ENCODE measurements around the gene ENDOV.

ENDOV gene

DNA sequence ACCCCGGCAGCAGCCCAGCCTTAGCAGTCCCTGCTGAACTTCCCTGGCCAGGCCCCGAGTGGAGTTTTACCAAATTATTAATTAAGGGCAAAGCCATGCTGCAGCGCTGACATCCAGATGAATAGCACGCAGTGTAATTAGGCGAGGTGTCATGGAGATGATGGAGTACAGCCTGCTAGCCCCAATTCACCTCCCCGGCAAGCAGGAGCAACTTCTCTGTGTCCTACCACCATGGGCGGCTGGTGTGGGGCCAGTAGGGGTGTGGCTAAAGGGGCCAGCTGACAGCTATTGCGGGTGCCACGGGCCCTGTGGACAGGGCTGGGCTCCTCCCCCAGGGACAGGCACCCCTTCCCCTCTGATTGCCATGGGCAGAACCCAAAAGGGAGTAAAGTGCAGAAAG, 24.5 kb downstream of the ENDOV start:
- TF ChIP-seq, protein P1, sequence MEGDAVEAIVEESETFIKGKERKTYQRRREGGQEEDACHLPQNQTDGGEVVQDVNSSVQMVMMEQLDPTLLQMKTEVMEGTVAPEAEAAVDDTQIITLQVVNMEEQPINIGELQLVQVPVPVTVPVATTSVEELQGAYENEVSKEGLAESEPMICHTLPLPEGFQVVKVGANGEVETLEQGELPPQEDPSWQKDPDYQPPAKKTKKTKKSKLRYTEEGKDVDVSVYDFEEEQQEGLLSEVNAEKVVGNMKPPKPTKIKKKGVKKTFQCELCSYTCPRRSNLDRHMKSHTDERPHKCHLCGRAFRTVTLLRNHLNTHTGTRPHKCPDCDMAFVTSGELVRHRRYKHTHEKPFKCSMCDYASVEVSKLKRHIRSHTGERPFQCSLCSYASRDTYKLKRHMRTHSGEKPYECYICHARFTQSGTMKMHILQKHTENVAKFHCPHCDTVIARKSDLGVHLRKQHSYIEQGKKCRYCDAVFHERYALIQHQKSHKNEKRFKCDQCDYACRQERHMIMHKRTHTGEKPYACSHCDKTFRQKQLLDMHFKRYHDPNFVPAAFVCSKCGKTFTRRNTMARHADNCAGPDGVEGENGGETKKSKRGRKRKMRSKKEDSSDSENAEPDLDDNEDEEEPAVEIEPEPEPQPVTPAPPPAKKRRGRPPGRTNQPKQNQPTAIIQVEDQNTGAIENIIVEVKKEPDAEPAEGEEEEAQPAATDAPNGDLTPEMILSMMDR (IDR thresholded peaks at IDR 0.05) = no peak
- Histone ChIP-seq H3K4me3 (no peak overlapping the region), H3K27ac (no peak overlapping the region)
- no peak for DNase-seq (ENCODE audit: low spot score)

DNA sequence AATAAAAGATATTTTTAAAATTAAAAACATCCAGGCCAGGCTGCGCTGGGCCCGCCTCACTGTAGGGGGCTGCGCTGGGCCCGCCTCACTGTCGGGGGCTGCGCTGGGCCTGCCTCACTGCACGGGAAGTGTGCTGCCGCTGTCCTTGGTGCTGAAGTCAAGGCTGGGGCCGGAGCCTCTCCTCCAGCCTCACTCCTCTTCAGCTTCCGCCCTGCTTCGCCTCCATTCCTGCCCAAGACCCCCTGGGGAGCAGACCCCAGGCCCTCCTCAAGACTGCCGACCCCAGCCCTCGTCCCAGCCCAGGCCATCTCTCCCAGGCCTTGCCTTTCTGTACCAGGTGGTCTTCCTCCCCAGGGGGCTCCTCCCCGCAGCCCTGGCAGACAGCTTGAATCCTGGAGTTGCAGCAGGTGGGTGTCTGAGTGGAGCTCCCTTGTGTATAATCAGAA, 26.2 kb downstream of the ENDOV start:
- DNase-seq (ENCODE audit: low spot score) = no peak
- TF ChIP-seq, protein P1 (IDR thresholded peaks at IDR 0.05) = no peak
- no peak overlapping the region for H3K27ac ChIP-seq
- no peak overlapping the region for H3K4me3 ChIP-seq

DNA sequence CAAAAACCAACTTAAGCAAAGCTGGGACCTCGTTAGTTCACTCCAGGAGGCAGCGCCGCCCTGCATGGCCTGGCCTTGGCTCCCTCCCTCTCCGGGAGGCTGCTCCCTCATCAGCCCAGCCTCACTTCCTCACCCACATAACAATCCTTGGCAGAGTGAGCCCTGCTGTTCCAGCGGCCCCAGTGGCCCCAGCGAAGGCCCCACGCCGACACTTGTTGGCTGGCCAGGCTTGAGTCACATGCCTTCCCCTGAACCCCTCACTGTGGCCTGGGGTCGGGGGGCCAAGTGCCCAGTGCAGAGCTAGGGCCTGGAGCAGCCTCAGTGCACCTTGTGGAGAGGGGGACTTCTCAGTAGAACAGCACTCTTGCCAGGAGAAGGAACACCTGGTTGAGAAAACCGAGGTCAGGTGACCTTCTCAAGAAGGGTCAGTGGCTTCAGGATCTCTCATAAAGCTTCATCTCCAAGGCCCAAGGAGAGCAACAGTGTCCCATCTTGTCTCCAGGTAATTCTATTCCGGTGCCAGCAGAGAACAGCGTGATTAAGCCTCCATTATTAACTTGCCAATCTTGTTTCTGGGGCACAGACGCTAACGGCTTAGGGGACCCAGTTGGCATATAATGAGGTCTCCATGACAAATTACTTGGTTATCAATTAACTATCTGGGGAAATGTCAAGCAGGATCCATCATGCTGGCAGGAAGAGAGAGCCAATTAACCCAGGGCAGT, 26.8 kb downstream of the ENDOV start:
- TF ChIP-seq, protein P1 (IDR thresholded peaks at IDR 0.05) = no peak
- Histone ChIP-seq H3K27ac (no peak overlapping the region), H3K4me3 (no peak overlapping the region)
- DNase-seq (ENCODE audit: low spot score) = no peak

DNA sequence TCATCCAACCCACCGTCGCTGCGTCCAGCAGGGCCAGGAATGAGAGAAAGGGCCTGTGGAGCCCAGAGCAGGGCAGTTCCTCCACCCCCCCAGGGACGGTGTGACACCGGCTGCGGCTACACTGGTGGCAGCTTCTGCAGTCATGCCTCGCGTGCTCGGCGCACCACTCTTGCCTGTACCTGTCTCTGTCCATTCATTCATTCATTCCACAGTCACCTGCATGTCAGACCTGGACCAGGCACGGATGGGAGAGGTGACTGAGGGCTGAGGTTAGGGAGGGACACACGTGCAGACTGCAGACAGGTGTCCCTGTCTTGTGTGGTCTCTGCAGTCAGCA, 27.3 kb downstream of the ENDOV start:
- Histone ChIP-seq H3K27ac (no peak overlapping the region), H3K4me3 (no peak overlapping the region)
- TF ChIP-seq, protein P1 (IDR thresholded peaks at IDR 0.05) = no peak
- no peak for DNase-seq (ENCODE audit: low spot score)

DNA sequence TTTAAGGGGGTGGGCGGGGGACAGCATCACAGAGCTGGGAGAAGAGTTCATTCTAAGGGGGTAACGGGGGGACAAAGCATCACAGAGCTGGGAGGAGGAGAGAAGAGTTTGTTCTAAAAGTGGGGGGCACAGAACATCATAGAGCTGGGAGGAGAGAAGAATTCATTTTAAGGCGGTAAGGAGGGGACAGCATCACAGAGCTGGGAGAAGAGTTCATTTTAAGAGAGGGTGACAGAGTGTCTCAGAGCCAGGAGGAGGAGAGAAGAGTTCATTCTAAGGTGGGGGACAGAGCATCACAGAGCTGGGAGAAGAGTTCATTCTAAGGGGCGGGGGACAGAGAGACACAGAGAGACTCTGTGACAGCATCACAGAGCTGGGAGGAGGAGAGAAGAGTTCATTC, 27.8 kb downstream of the ENDOV start:
- TF ChIP-seq, protein P1 (IDR thresholded peaks at IDR 0.05) = no peak
- Histone ChIP-seq H3K4me3 (no peak overlapping the region), H3K27ac (no peak overlapping the region)
- no peak for DNase-seq (ENCODE audit: low spot score)

DNA sequence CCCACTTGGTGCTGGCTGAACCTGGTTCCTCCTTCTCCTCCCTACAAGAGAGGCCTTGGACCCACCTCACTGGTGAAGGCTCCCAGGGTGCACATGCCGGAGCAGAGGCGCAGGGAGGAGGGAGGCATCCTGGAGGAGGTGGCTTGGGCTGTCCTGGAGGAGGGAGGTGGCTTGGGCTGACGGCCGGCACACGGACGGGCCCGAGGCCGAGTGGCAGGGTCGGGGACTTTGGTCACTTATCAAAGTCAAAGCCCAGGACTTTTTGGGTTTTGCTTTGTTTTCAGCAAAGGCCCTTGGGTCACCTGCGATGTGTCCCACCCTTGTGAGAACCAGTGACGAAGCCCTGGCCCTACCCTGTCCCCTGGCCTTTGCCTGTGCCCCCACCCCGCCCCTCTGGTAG, 28.5 kb downstream of the ENDOV start:
- no peak for DNase-seq (ENCODE audit: low spot score)
- TF ChIP-seq, protein P1 (IDR thresholded peaks at IDR 0.05) = no peak
- no peak overlapping the region for H3K4me3 ChIP-seq
- H3K27ac ChIP-seq = no peak overlapping the region

DNA sequence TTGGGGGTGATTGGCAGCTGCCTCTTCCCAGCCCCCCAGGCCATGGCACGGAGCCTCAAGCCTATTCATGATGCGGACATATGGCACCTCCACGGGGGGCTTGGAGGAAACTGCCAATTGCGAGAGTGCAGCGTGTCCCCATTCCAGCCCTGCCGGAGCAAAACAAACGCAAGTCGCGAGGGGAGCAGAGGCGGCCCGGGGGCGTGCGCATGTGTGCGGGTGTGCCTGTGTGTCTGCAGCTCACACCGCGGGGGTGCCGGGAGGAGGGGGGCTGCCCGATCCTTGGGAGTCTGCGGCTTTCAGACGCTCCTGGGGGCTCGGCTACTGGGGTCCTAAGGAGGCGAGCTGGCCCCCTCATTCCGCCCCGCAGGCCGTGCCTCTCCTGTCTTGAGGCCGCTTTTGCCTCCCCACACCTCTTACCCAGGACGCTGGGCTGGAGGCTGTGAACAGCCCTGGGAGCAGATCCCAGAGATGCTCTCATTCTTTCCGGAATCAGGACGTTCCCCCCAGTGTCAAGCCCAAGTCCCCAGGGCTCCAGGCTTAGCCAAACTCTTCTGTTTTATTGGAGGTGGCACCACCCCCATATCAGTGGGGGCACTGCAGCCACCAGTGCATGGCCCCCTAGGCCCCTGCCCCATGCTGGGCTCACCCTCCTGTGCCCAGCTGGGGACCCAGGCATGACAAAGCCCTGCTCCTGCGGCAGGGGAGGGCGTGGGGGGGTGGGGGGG, 29.1 kb downstream of the ENDOV start:
- TF ChIP-seq, protein P1 (IDR thresholded peaks at IDR 0.05) = no peak
- Histone ChIP-seq H3K27ac (no peak overlapping the region), H3K4me3 (no peak overlapping the region)
- no peak for DNase-seq (ENCODE audit: low spot score)
